GM19043 (cell line): ENCODE results near the gene LRFN2.

Experiments
- ATAC-seq: cut with Tn5 transposase; IDR thresholded peaks from one replicate; pipeline ENCODE4 v1.9.1; 2021; ENCODE audit warnings: low read depth; ENCODE audit not compliant: unreplicated experiment

Gene LRFN2

DNA sequence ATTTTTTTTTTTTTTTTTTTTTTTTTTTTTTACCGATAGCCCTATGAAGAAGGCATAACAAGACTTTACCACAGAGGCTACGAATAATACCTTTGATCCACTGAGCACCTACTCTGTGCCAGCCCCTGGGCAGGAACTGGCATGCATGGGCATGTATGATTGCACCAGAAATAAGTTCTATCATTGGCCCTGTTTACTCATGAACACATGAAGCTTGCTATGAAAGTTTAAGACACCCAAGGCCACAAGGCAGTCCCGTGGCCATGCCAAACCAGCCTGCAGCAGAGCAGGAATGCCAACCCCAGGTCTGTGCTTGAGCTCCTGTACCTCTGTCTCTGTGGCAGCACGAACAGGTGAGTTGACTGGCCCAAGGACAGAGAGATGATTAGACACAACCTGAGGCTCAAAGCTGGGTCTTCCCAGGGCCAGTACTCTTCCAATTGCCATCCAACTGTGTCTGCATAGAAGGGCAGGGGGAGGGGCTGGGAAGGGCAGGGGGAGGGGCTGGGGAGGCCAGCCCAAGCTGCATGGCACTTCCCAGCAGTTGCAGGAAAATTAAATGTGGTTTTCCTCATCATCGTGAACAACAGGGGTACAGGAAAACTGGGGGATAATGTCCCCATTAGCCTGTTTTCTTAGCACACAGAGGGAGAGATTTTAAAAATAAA lies 63.5 kb downstream of the LRFN2 start:
- no peak for ATAC-seq

DNA sequence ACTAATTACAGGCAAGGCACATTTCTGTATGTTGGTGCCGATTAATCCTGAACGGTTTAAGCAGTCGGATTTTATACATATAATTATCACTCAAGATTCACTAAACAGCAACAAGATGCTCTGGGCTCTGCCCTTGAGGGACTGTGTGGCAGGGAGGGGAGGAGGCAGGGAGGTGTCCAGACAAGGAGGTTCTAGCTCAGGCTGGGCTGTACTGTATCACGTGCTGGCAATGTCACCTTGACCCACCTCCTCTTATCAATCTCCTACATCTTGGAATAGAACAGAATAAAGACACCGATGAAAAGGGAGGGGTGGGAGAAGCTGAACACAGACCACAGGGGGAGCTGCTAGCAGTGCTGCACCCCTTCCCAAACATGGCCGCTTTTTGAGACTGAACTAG lies 65.7 kb downstream of the LRFN2 start:
- no peak for ATAC-seq

DNA sequence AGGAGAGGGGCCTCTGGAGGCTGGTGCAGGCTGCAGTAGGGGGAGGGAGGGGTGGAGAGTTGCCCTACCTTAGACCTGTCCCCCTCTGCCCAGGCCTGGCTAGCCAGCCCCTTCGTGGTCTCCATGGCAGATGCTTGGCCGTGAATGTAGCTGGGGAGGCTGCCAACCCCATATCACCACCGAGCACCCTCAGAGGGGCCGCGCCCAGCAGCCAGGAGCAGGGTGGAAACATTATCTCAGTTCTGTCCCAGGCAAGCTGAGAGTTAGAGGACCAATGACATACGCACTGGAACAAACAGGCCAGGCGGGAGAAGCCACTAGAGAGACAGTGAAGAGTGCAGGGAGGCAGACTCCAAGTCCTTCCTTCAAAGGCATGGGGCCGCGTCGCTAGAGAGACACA lies 66.5 kb downstream of the LRFN2 start:
- no peak for ATAC-seq

DNA sequence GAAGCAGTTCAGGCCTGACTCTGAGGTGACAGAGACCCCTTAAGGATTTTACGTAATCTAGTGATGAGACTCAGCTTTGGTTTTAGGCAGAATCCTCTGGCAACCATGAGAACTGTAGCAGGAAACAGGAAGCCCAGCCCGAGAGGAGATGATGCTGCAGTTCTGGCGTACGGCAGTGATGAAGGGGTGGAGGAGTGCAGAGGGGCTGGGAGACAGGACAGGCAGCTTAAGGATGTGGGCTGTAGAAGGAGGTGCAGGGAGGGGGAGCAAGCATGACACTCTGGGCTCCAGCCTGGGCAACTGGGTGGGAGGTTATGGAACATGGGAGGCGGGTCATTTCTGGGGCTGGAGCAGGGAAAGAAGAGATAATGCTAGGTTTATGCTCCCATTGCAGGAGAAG lies 67.1 kb downstream of the LRFN2 start:
- ATAC-seq: no peak

DNA sequence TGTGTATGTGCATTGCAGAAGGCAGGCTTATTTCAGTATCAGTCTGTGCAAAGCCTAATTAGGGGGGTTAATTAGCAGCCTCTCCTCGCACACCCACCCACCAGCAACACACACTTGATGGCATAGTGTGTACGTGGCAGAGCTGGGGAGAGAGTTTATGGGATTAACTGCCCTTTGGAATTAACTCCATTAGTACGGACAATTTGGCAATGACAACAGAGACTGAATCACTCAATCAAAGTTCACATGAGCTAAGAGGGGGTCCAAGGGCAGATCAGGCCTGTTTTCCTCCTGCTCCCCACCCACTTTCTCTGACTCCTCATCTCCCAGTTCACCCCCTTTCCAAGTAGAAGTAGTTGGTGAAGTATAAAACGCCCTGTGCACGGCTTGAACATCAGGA lies 69.5 kb downstream of the LRFN2 start:
- no peak for ATAC-seq

DNA sequence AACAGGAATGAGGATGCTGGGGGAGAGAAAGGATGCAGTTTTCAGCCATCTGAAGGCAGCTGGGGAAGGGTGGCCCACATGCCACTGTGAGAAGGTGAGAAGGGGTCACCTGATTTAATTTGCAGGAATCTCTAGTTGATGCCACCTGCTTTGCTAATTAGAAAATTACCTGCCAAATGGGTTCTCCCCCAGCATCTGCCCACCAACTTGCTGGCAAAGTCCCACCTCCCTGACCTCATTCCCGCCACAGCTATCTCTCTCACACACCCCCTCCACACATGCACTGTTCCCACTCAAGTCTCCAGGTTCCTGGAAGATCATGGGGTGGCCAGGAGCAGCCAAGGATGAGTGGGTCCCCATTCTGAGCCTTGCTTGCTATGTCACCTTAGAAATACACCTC lies 70.7 kb downstream of the LRFN2 start:
- no peak for ATAC-seq

DNA sequence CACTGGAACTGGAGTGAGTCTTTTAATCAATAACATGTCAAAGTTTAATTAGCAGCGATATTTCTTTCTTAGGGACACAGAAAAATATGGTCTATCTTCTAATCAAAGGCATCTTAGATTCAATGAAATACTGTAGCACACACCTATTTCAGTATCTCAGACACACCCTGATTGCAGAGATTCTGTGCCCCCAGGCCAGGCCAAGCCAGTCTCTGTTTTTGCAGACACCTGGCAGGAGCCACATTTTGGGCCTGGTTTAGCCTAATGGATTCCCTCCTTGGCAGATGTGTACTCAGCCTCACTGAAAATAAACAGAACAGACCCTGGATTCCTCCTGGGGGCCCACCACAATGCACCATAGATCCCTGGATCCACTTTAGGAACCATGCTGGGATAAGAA lies 74.8 kb downstream of the LRFN2 start:
- no peak for ATAC-seq

DNA sequence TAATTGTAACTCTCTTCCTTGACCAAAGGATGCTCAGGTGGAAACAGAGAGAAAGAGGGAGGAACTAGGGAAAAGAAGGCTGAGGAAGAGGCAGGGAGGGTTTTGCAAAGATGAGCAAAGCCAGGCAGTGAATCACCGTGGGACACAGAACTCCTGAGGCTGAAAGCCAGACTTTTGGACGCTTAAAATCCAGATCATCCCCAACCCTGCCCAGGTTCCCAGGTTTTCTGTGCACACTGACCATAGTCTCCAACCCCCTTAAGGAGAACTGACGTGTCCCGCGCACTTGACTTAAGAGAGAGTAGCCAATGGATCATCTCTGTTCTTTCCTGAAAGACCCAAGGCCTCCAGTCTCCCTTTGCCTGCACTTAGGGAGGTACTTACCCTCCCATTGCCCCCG lies 75.3 kb downstream of the LRFN2 start:
- no peak for ATAC-seq

DNA sequence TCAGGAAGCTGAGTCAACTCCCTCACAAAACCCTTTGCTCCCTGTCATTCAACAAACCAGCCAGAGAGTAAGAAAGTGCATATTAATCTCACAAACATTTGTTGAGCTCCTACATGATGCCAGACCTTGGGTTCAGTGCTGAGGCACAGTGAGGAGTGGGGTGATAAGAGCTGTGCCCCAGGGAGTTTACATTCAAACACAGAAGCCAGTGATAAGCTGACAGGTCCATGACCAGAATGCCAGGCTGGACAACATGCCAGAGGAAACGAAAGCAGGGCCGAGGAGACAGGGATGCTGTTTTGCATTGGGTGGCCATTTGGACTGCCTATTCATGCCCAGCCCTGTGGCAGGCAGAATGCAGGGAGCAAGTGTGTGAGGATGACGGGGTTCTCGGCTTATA lies 76.7 kb downstream of the LRFN2 start:
- ATAC-seq: no peak

DNA sequence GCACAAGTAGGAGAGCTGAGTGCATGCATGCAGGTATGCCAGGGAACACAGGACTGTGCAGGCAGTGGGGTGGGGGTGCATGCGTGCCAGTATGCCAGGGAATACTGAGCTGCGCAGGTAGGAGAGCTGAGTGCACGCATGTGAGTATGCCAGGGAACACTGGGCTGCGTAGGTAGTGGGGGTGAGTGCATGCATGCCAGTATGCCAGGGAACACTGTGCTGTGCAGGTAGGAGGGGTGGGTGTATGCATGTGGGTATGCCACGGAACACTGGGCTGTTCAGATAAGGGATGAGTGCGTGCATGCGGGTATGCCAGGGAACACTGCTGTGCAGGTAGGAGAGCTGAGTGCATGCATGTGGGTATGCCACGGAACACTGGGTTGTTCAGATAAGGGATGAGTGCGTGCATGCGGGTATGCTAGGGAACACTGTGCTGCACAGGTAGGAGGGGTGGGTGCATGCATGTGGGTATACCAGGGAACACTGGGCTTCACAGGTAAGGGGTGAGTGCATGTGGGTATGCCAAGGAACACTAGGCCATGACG lies 77.4 kb downstream of the LRFN2 start:
- no peak for ATAC-seq

DNA sequence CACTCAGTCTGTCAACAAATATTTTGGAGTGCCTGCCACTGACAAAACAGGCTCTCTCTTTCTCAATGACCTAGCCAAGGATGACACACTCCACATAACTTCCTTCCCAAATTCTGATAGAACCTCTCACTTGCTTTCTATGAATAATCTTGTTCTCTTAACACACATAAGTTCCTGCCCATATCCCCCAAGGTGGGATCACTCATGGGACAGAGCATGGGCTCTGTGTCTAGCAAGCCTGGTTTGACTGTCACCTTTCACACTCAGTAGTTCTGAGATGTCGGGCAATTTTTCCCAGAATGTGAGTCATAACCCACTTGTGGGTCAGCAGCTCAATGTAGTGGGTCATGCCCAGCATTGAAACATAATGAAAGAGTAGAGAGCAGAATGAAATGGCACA lies 78.1 kb downstream of the LRFN2 start:
- ATAC-seq: no peak

DNA sequence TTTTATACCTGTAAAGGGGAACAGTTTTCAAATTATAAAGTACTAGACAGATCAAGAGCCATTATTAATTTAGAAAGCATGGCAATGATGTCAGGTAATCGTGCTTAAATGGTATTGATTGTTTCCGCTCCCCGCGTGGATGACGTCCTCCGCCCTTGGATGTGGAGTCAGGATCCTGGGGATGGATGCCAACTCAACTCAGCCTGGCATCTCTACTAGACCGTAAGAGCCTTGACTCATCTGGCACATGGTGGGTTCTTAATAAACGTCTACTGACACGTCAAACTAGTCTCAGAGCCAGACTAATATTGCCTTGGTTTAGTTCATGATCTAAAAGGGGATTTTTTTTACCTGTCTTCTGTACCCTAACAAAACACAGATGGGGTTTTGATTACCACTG lies 80.2 kb downstream of the LRFN2 start:
- no peak for ATAC-seq

DNA sequence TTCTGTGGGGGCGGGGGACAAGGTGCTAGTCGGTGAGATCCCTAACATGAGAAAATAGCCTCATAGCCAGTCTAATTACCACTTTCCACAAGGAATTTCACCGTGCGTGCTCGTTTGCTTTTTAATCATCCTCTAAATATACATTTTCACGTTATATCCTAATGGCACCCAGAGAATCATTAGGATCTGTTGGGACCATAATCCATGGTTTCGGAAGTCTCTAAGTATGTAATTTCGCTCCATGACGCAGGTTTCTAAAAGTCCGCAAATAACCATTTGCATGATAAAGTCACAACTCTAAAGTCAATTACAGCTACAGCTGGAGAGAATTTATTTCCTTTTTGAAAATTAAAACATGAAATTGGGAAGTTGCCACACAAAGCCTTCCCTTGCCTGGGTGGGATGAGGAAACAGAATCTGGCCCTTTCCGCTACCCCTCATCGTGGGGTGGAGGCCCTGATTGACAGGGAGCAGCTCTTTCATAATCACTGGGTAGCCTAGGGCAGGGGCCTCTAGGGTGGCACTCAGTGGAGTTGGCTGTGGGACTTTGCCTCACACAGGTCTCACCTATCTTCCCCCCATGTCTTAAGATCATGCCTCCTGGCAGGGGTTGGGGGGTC lies 81.9 kb downstream of the LRFN2 start:
- no peak for ATAC-seq

DNA sequence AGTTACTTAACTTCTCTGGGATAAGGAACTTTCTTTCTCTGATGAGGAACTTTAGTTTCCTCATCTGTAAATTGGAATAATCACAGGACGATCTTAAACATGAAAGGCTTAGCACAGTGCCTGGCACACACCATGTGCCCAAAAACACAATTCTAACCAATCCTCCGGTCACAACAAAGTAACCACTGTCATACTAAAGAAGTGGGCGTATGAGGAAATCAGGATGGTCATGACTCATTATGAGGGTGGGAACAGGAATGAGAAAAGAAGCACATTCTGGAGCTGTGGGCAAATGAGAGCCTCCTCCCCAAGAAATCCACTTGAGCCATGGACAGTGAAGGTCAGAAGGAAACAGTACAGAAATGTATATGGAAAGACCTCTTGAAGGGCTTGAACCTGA lies 82.9 kb downstream of the LRFN2 start:
- ATAC-seq: no peak

DNA sequence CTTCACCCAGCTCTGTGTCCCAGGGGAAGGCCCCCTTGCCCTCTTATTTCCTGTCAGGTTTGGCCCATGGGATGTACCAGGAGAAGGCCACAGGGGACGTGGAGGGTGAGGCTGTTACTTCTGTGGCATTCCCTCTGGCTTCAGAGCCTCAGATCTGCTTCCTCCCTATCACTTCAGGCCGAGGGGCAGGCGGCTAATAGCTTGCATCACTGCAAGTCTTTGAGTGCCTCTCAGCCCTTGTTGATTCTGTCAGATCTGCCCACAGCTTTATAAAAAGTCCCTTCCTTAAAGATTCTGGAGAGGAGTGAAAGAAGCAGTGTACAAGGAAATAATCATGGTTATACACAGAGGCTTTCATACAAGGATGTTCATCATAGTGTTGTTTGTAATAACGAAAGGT lies 86.9 kb downstream of the LRFN2 start:
- no peak for ATAC-seq

DNA sequence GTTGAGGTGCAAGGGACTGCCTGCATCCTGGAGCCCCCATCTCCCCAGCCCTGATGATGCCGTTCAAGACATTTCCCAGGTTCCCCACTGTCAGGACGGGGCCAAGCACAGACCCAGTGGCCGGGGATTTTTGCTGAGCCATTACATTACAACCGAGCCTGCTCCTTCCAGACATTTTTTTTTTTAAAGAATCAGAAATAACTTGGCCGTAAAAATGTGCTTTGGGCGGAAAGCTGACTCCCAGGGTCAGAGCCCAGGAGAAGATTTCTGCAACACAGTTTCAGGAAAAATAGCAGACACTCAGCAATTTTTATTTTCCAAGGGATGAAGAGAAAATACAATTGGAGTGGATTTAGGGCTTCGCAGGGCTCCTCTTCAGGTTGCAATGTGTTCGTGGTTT lies 87.9 kb downstream of the LRFN2 start:
- ATAC-seq: no peak

DNA sequence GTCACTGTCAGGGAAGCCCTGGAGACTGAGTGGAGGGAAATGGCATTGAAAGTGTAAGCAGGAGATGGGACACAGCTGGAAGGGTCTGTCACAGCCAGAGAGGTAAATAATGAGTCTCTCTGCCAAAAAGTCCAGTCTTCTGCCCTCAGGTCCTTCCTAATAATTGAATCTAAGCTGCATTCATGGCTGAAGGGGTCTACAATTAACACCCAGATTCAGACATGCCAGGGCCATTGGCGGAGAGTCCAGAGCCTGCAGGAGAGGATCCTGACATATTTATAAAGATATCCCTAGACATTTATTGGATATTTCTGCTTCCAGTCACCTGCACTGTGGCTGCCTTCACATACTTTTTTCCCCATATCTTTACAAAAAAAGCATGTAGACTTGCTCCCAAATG lies 89.0 kb downstream of the LRFN2 start:
- no peak for ATAC-seq

DNA sequence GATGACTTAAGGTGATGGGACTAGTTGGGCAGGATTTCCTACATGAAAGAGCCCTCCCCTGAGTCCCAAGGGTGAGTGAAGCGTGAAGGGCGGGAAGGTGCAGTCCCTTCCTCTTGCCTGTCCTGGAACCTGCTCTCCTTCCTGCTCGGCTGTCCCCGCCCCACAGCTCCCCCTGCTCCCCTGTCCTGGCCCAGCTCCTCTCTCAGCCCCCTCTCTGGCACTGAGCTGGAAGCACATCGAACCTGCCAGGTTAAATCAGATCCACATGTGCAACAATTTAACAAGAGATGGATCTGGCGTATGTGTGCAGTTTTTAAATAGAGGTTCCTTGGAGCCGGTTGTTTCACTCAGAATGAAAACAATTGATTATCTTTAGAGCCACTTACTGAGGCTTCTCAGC lies 95.0 kb downstream of the LRFN2 start:
- no peak for ATAC-seq

DNA sequence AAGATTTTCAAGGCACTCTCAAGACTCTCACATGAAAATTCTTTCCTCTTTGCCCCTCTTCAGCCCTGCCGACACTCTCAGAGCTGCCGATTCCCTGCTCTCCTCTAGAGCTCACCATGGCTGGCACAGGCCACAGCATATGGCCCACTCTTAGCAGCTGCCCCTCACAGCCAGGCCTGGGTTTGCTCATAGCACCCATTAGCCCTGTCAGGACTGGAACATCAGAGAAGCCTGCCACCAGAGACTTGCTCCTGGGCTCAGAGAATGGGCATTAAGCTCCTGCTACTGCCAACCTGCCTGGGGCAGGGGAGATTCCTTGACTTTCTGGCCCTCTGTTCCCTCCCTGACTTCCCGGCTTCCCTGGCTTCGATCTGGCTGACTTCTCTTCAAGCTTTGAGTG lies 96.7 kb downstream of the LRFN2 start:
- no peak for ATAC-seq

DNA sequence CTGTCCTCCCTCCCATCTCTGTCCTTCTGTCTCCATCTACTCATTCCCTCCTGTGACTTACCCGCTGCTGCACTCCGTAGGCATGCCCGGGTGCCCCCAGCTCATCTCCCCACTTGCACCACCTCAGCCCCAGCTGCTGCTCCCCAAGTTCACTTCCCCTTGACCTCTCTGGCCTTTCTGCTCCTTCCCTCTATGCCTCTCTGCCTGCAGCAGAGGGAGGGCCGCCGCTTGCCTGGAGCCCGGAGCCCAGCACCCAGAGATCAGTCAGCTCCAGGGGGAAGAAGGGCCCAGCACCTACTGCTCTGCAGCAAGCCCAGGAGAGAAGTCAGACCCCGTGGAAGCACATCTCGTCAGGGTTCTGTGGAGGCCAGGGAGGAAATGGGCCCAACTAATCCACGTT lies 97.4 kb downstream of the LRFN2 start:
- ATAC-seq: no peak

DNA sequence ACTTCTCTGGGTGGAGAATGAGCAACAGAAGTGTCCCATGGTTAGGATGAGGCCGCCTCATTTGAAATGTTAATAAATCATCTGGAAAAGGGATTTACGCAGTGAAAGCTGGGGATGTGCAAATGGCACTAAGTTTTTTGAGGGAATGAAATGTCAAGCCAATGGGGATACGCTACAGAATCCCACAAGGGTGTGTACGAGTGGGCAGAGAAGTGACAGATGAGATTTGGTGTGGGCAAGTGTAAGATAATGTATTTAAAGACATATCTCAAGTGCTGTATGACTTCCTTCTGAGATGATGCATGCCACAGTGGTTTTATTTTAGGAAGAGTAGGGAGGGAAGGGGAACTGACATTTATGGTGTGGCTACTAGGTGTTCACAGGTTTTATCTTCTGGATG lies 100.6 kb downstream of the LRFN2 start:
- no peak for ATAC-seq

DNA sequence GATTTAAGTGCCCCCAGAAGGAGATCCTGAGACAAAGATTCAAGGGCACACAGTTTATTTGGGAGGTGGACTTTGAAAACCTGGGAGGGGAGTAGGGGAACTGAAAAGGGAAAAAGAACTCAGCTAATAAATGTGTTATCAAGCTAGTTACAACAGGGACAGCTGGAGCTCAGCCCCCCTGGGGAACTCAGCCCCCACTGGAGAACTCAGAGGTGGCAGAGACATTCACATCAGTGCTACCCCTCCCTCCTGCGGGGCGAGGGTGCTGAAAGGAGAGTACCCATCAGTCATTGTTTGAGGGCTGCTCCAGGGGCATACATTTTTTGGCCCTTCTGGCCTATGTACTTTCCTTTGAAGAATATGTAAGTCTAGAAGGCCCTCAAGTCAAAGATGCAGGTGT lies 101.4 kb downstream of the LRFN2 start:
- ATAC-seq: no peak

DNA sequence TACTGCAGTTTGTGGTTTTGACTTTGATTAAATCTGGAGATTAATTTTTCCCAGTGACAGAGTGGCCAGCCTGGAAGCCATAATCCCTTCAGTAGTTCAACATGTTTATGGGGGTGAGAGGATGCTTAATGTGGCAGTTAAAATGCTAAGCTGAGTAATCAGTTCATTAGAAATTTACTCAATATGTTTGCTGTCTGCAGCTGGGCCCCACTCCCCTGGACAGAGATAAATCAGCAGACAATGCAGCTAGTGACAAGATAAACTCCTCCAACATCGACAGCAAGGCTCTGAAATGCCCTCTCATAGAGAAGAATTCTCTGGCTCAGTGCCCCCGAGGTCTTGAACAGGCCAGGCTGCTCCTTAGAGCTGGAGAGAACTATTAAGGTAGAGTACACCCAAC lies 101.9 kb downstream of the LRFN2 start:
- no peak for ATAC-seq
